K562 (cell line): Measurements from ENCODE around the gene ARHGAP4. TPM values are rescaled to one million over a fixed set of nuclear protein-coding genes. Genes with fewer than 3 reads are reported as not detected.

Experiments
- ATAC-seq: fragments of 200-7000 bp; cut with Tn5 transposase; 3 replicates; pipeline ENCODE4 v1.9.1; 2020; ENCODE audit warnings: moderate library complexity
- BruUV-seq: library from RNA; stranded (reverse); fragments of 400-500 nt; replicated peaks from 2 replicates; lab custom pipeline; 2021; lab: Mats Ljungman, UMichigan
- CTCF ChIA-PET: fragments of 300-600 bp; formaldehyde crosslinking; extraction: SDS; loops from one replicate; lab custom pipeline; 2021; ENCODE audit warnings: low intra/inter-chr PET ratio; lab: Yijun Ruan, JAX
- POLR2A ChIA-PET: fragments of 300-600, 350-650 bp; sonication (Branson Sonifier 250); formaldehyde crosslinking; extraction: SDS; loops from one replicate; lab custom pipeline; 2021; ENCODE audit warnings: antibody characterized with exemption, inconsistent platforms; lab: Yijun Ruan, JAX
- DNase-seq, 4 experiments: peaks; one replicate each; pipeline versions ENCODE4 v3.0.0 to v3.0.0-alpha.2; 2011 to 2018; ENCODE audit warnings: low spot score in 3 of 4, mixed read lengths in 3 of 4; ENCODE audit errors: extremely low read depth in 1 of 4
- FAIRE-seq: peaks from 2 replicates; lab custom pipeline; 2011; peaks lifted over from hg19 to GRCh38; lab: Jason Lieb, UNC
- H2AFZ ChIP-seq: 2 replicates; pipeline ENCODE4 v1.6.0; 2011; ENCODE audit warnings: low read depth, low read length, control low read depth, inconsistent platforms
- H3K27ac ChIP-seq: fragments of 200-600 bp; 3 replicates; pipeline ENCODE4 v1.8.0; 2011; ENCODE audit warnings: low read depth, mild to moderate bottlenecking, control low read depth, inconsistent platforms, low read length, moderate library complexity, mixed read lengths; ENCODE audit errors: extremely low read depth
- H3K27me3 ChIP-seq, 2 experiments: fragments of 300-600 bp in 1 of 2; 2 replicates in 1 of 2; 3 replicates in 1 of 2; pipeline versions ENCODE4 v1.6.0 to v1.8.0; 2011; ENCODE audit warnings: inconsistent platforms in 2 of 2, low read length in 2 of 2, mild to moderate bottlenecking in 1 of 2, mixed read lengths in 1 of 2, moderate library complexity in 1 of 2; ENCODE audit not compliant: control insufficient read depth in 2 of 2, insufficient read depth in 2 of 2
- H3K36me3 ChIP-seq: fragments of 300-600 bp; 3 replicates; pipeline ENCODE4 v1.8.0; 2011; ENCODE audit warnings: mild to moderate bottlenecking, low read length, inconsistent platforms; ENCODE audit not compliant: control insufficient read depth, insufficient read depth
- H3K4me1 ChIP-seq, 2 experiments: fragments of 200-600 bp in 1 of 2; replicated peaks in 1 of 2; 2 replicates in 1 of 2; 3 replicates in 1 of 2; pipeline versions ENCODE4 v1.5.1 to v1.8.0; 2011; ENCODE audit warnings: inconsistent platforms in 2 of 2, low read length in 2 of 2, mild to moderate bottlenecking in 1 of 2, mixed read lengths in 1 of 2, moderate library complexity in 1 of 2; ENCODE audit not compliant: control insufficient read depth in 2 of 2, insufficient read depth in 2 of 2
- H3K4me2 ChIP-seq: 2 replicates; pipeline ENCODE4 v1.6.1; 2011; ENCODE audit warnings: low read length, control low read depth, inconsistent platforms, mixed read lengths; ENCODE audit not compliant: insufficient read depth
- H3K4me3 ChIP-seq: fragments of 200-600 bp; sonication (generic), shearing (Covaris generic); 2 replicates; pipeline ENCODE4 v1.5.1; 2016; ENCODE audit warnings: control low read depth, inconsistent platforms
- H3K79me2 ChIP-seq: fragments of 200-600 bp; 3 replicates; pipeline ENCODE4 v1.8.0; 2011; ENCODE audit warnings: low read length, inconsistent platforms; ENCODE audit not compliant: control insufficient read depth, insufficient read depth
- H3K9ac ChIP-seq, 2 experiments: 2 replicates each; pipeline versions ENCODE4 v1.6.0 to v1.6.1; 2011; ENCODE audit warnings: low read depth in 2 of 2, low read length in 2 of 2, control low read depth in 1 of 2, inconsistent platforms in 1 of 2, mild to moderate bottlenecking in 1 of 2, mixed read lengths in 1 of 2; ENCODE audit not compliant: insufficient read depth in 1 of 2
- H3K9me1 ChIP-seq: one replicate; pipeline ENCODE4 v1.6.0; 2011; ENCODE audit warnings: inconsistent platforms, mild to moderate bottlenecking, low read length, moderate library complexity; ENCODE audit not compliant: control insufficient read depth, insufficient read depth
- H3K9me3 ChIP-seq: replicated peaks from 2 replicates; pipeline ENCODE4 v1.5.1; 2011; ENCODE audit warnings: low read depth, low read length, inconsistent platforms; ENCODE audit not compliant: control insufficient read depth, insufficient read depth
- H4K20me1 ChIP-seq: replicated peaks from 2 replicates; pipeline ENCODE4 v1.6.1; 2011; ENCODE audit warnings: low read length, inconsistent platforms, mixed read lengths; ENCODE audit not compliant: control insufficient read depth, insufficient read depth
- ATF3 ChIP-seq, 2 experiments: fragments of 450-650 bp in 1 of 2; sonication (generic) in 1 of 2; formaldehyde crosslinking in 1 of 2; IDR thresholded peaks in 1 of 2; conservative IDR thresholded peaks in 1 of 2; 2 replicates each; pipeline versions ENCODE4 v1.6.1 to v1.8.1; 2016 to 2023; ENCODE audit warnings: mild to moderate bottlenecking in 2 of 2, moderate library complexity in 2 of 2, inconsistent platforms in 1 of 2, missing genetic modification reagents in 1 of 2
- BCL6 ChIP-seq: fragments of 250-450 bp; sonication (Bioruptor Pico); IDR thresholded peaks from 2 replicates; pipeline ENCODE4 v1.4.0; 2020
- ELF1 ChIP-seq: fragments of 200-800 bp; sonication (Bioruptor generic); IDR thresholded peaks from 2 replicates; pipeline ENCODE4 v1.6.1; 2016; ENCODE audit warnings: missing genetic modification characterization, missing compliant biosample characterization
- KHSRP ChIP-seq: fragments of 450-650 bp; IDR thresholded peaks from 2 replicates; pipeline ENCODE4 v1.6.1; 2017
- PHB2 ChIP-seq: fragments of 450-650 bp; IDR thresholded peaks from 2 replicates; pipeline ENCODE4 v1.6.1; 2017; ENCODE audit warnings: low read depth
- POLR2AphosphoS5 ChIP-seq: IDR thresholded peaks from 2 replicates; pipeline ENCODE4 v1.6.1; 2011; ENCODE audit warnings: mild to moderate bottlenecking, low read depth, low read length, moderate library complexity; ENCODE audit not compliant: control insufficient read depth, insufficient read depth
- RBM17 ChIP-seq: fragments of 200-400 bp; formaldehyde crosslinking; IDR thresholded peaks from 2 replicates; pipeline ENCODE4 v1.6.1; 2017; ENCODE audit warnings: low read depth, mild to moderate bottlenecking, low read length, borderline replicate concordance
- RFX1 ChIP-seq: fragments of 450-650 bp; IDR thresholded peaks from 2 replicates; pipeline ENCODE4 v1.6.1; 2016; ENCODE audit warnings: mild to moderate bottlenecking, moderate library complexity
- SFPQ ChIP-seq: fragments of 200-400 bp; formaldehyde crosslinking; IDR thresholded peaks from 2 replicates; pipeline ENCODE4 v1.6.1; 2017; ENCODE audit warnings: mild to moderate bottlenecking, low read depth, low read length, moderate library complexity
- SIN3B ChIP-seq: fragments of 450-650 bp; IDR thresholded peaks from 2 replicates; pipeline ENCODE4 v1.6.1; 2017; ENCODE audit warnings: low read depth, mild to moderate bottlenecking, moderate library complexity
- SUPT5H ChIP-seq: fragments of 450-650 bp; IDR thresholded peaks from 2 replicates; pipeline ENCODE4 v1.6.1; 2016
- ZBTB43 ChIP-seq: sonication (generic); formaldehyde crosslinking; IDR thresholded peaks from 2 replicates; pipeline ENCODE4 v1.8.0; 2023; ENCODE audit warnings: mild to moderate bottlenecking, missing genetic modification reagents
- ZNF121 ChIP-seq: sonication (generic); formaldehyde crosslinking; conservative IDR thresholded peaks from 2 replicates; pipeline ENCODE4 v1.8.0; 2022; ENCODE audit warnings: missing genetic modification reagents
- ZNF133 ChIP-seq: fragments of 250-450 bp; sonication (Bioruptor Pico); IDR thresholded peaks from 2 replicates; pipeline ENCODE4 v1.4.0; 2020; ENCODE audit warnings: mild to moderate bottlenecking
- WGBS: fragments of 100-300 bp; shearing (Covaris generic); methylation state at CpG from one replicate; pipeline ENCODE4 v1.1.6; 2016; ENCODE audit warnings: low coverage, mixed read lengths; ENCODE audit not compliant: insufficient coverage; ENCODE audit errors: missing lambda C conversion rate; 5-methylcytosine and 5-hydroxymethylcytosine counted together
- in situ Hi-C: fragments of 300-500 bp; cut with MboI; formaldehyde crosslinking; loops from 4 replicates; pipeline ENCODE4 v1.15.0; 2018; ENCODE audit warnings: inconsistent platforms, mixed read lengths
- intact Hi-C: fragments of 100-400 bp; cut with micrococcal nuclease; formaldehyde crosslinking; loops from 2 replicates; pipeline ENCODE4 v1.14.2; 2022
- polyA plus RNA-seq, 8 experiments: library from polyadenylated mRNA; depleted of rRNA in 4 of 8; stranded (reverse) in 5 of 8; unstranded in 3 of 8; fragments of >200 nt; fragmentation: Nextera tagmentation in 2 of 8; fragmentation: Illumina TruSeq in 1 of 8; extraction: Ambion mirVana in 2 of 8; extraction: Trizol in 1 of 8; gene quantifications; 2 replicates each; pipeline versions ENCODE4 v1.2.1 to v1.2.3, GENCODE V29; 2011 to 2014; ENCODE audit warnings: inconsistent platforms in 1 of 8, missing spikeins in 1 of 8
- total RNA-seq, 7 experiments: library from RNA; depleted of rRNA in 6 of 7; stranded (reverse); fragments of >200 nt in 6 of 7; fragmentation: Illumina TruSeq in 2 of 7; extraction: Trizol in 2 of 7; gene quantifications; 2 replicates each; pipeline versions ENCODE4 v1.2.1 to v1.2.3, GENCODE V29; 2011 to 2021; ENCODE audit warnings: low replicate concordance in 1 of 7
- TF ChIP-seq, protein P1 (sequence below): IDR thresholded peaks from 2 replicates; pipeline ENCODE4 v1.6.1; 2012; ENCODE audit warnings: low read depth, low read length, improper control_type of control experiment, borderline replicate concordance

The ARHGAP4 gene
- total and polyA plus RNA-seq, 9 of the 15 experiments (the other 6 are each of a cell fraction or from before 2014, with no cell fraction given) = 0.30 to 81.8 (median 13.5) TPM

GRCh38 chrX:153973127-153974002 is 47.3 kb upstream of the ARHGAP4 start:
- peak in 1 of 4 experiments; percentile 27 for DNase-seq
- H3K4me3 ChIP-seq = peak overlapping the region; percentile 84
- CTCF ChIA-PET = no interaction called here
- peaks cover 15% of the 10 kb centered on the region for H4K20me1 ChIP-seq
- peak; percentile 46 for FAIRE-seq
- no peaks in the 10 kb centered on the region for H3K9me1 ChIP-seq
- peaks cover 18 to 42% of the 10 kb centered on the region in 2 experiments for H3K4me1 ChIP-seq
- WGBS = 12% methylated on average over 20 of the region's 20 CpGs
- peak overlapping the region; percentile 99 to 100 for H3K9ac ChIP-seq
- in situ Hi-C loops = no loop called here
- H2AFZ ChIP-seq = peak overlapping the region; percentile 43
- H3K79me2 ChIP-seq = peaks cover 52% of the 10 kb centered on the region
- H3K27ac ChIP-seq = peak overlapping the region; percentile 100
- intact Hi-C loops = no loop called here
- BruUV-seq = TSS peak; percentile 89
- POLR2A ChIA-PET = interaction anchor here (0.5 to 3.4 kb wide), 13 partner anchors 8 to 271 kb away, joined by 3 to 16 read pairs (median 3); partner anchors contain the start of genes IDH3G and SSR4
- ATAC-seq = no peak
- peaks cover 15% of the 10 kb centered on the region; the same call in 2 of the 3 replicates for H3K36me3 ChIP-seq
- peak overlapping the region; percentile 91 for H3K4me2 ChIP-seq
- no peaks in the 10 kb centered on the region for H3K9me3 ChIP-seq
- H3K27me3 ChIP-seq = no peaks in the 10 kb centered on the region
- TF ChIP-seq ZBTB43 (CRISPR knock-in tag) (no peak), BCL6 (CRISPR knock-in tag) (no peak), ZNF121 (CRISPR knock-in tag) (peak; percentile 100), RFX1 (no peak), ELF1 (tag) (no peak), ZNF133 (CRISPR knock-in tag) (no peak), KHSRP (no peak), POLR2AphosphoS5 (no peak), SFPQ (no peak), RBM17 (no peak), ATF3 (IDR thresholded peaks at IDR 0.05) (no peak), ATF3 (CRISPR knock-in tag; conservative IDR thresholded peaks at IDR 0.05) (no peak), PHB2 (no peak), SIN3B (no peak), SUPT5H (peak; percentile 44; the same call in 1 of the 2 replicates)
- TF ChIP-seq, protein P1, sequence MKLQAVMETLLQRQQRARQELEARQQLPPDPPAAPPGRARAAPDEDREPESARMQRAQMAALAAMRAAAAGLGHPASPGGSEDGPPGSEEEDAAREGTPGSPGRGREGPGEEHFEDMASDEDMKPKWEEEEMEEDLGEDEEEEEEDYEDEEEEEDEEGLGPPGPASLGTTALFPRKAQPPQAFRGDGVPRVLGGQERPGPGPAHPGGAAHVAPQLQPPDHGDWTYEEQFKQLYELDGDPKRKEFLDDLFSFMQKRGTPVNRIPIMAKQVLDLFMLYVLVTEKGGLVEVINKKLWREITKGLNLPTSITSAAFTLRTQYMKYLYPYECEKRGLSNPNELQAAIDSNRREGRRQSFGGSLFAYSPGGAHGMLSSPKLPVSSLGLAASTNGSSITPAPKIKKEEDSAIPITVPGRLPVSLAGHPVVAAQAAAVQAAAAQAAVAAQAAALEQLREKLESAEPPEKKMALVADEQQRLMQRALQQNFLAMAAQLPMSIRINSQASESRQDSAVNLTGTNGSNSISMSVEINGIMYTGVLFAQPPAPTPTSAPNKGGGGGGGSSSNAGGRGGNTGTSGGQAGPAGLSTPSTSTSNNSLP = no peak
